MM.1S (cell line): ENCODE data around the gene RCE1.
A peak's percentile ranks its signal among the peaks of the same experiment; 100 is the strongest.

Experiments used
- DNase-seq: peaks from one replicate; pipeline ENCODE4 v3.0.0-alpha.2; 2015
- H2AFZ ChIP-seq: fragments of 300-600 bp; sonication (generic); 2 replicates; pipeline ENCODE4 v1.6.0; 2016; ENCODE audit warnings: antibody characterized with exemption, low read length
- H3F3A ChIP-seq: fragments of 300-600 bp; sonication (generic); 2 replicates; pipeline ENCODE4 v1.6.1; 2016; ENCODE audit warnings: mild to moderate bottlenecking, antibody characterized with exemption, low read length, moderate library complexity, mixed read lengths; ENCODE audit not compliant: insufficient read depth
- H3K27ac ChIP-seq: fragments of 300-600 bp; sonication (generic); 2 replicates; pipeline ENCODE4 v1.5.1; 2016; ENCODE audit warnings: mild to moderate bottlenecking, low read length
- H3K27me3 ChIP-seq: fragments of 300-600 bp; sonication (generic); replicated peaks from 2 replicates; pipeline ENCODE4 v1.6.0; 2016; ENCODE audit warnings: low read length; ENCODE audit not compliant: insufficient read depth
- H3K36me3 ChIP-seq: fragments of 300-600 bp; sonication (generic); replicated peaks from 2 replicates; pipeline ENCODE4 v1.6.1; 2016; ENCODE audit warnings: mild to moderate bottlenecking, low read length, mixed read lengths; ENCODE audit not compliant: insufficient read depth
- H3K4me1 ChIP-seq: fragments of 300-600 bp; sonication (generic); 2 replicates; pipeline ENCODE4 v1.6.1; 2016; ENCODE audit warnings: low read length, mixed read lengths
- H3K4me2 ChIP-seq: fragments of 300-600 bp; sonication (generic); 2 replicates; pipeline ENCODE4 v1.6.0; 2016; ENCODE audit warnings: low read depth, low read length
- H3K4me3 ChIP-seq: fragments of 300-600 bp; sonication (generic); 2 replicates; pipeline ENCODE4 v1.5.1; 2016; ENCODE audit warnings: low read length, mixed read lengths
- H3K79me2 ChIP-seq: fragments of 300-600 bp; sonication (generic); 2 replicates; pipeline ENCODE4 v1.6.1; 2016; ENCODE audit warnings: mixed run types, low read length, mixed read lengths
- H3K9ac ChIP-seq: fragments of 300-600 bp; sonication (generic); 2 replicates; pipeline ENCODE4 v1.6.1; 2016; ENCODE audit warnings: low read length, mixed read lengths
- H3K9me2 ChIP-seq: fragments of 300-600 bp; sonication (generic); replicated peaks from 2 replicates; pipeline ENCODE4 v1.6.1; 2016; ENCODE audit warnings: mild to moderate bottlenecking, low read length, mixed read lengths; ENCODE audit not compliant: insufficient read depth
- H3K9me3 ChIP-seq: fragments of 300-600 bp; sonication (generic); replicated peaks from 2 replicates; pipeline ENCODE4 v1.6.1; 2016; ENCODE audit warnings: mild to moderate bottlenecking, low read length, mixed read lengths; ENCODE audit not compliant: insufficient read depth
- H4K20me1 ChIP-seq: fragments of 300-600 bp; sonication (generic); 2 replicates; pipeline ENCODE4 v1.6.1; 2016; ENCODE audit warnings: mild to moderate bottlenecking, low read length, moderate library complexity, mixed read lengths; ENCODE audit not compliant: insufficient read depth
- CTCF ChIP-seq: fragments of 300-600 bp; sonication (generic); IDR thresholded peaks from 2 replicates; pipeline ENCODE4 v1.5.1; 2016; ENCODE audit warnings: antibody characterized with exemption, low read length, mixed read lengths
- EZH2 ChIP-seq: fragments of 300-600 bp; sonication (generic); optimal IDR thresholded peaks from 2 replicates; pipeline ENCODE3; 2017; ENCODE audit warnings: low read depth, mild to moderate bottlenecking, antibody characterized with exemption, low read length, mixed read lengths
- EZH2phosphoT487 ChIP-seq: fragments of 300-600 bp; sonication (generic); IDR thresholded peaks from 2 replicates; pipeline ENCODE4 v1.6.1; 2018; ENCODE audit warnings: antibody characterized with exemption, low read length

RCE1 gene

GRCh38 chr11:66869567-66869870 lies 26.3 kb downstream of the RCE1 start:
- peaks cover 20% of the 10 kb centered on the region; the same call in 1 of the 2 replicates for H3K4me1 ChIP-seq
- H3K9ac ChIP-seq = peak overlapping the region; percentile 58; the same call in 1 of the 2 replicates
- no peak for DNase-seq
- no peaks in the 10 kb centered on the region for H3K9me2 ChIP-seq
- H3K27me3 ChIP-seq = peaks cover 4% of the 10 kb centered on the region; the same call in 1 of the 2 replicates
- no peaks in the 10 kb centered on the region for H3K79me2 ChIP-seq
- H4K20me1 ChIP-seq = no peaks in the 10 kb centered on the region
- peak overlapping the region; percentile 80 for H3K4me2 ChIP-seq
- no peak for TF ChIP-seq CTCF
- H2AFZ ChIP-seq = peak overlapping the region; percentile 28
- 0 out of 2 replicates have a peak, but pooled peaks cover 3% of the 10 kb centered on the region for H3F3A ChIP-seq
- H3K4me3 ChIP-seq = peak overlapping the region; percentile 42
- no peaks in the 10 kb centered on the region for H3K36me3 ChIP-seq
- H3K9me3 ChIP-seq = no peaks in the 10 kb centered on the region
- H3K27ac ChIP-seq = peak overlapping the region; percentile 41; the same call in 1 of the 2 replicates

- Histone ChIP-seq H3K27ac (no peak overlapping the region), H3K79me2 (no peaks in the 10 kb centered on the region), H3F3A (no peaks in the 10 kb centered on the region), H3K9ac (no peak overlapping the region), H3K9me2 (no peaks in the 10 kb centered on the region), H3K36me3 (no peaks in the 10 kb centered on the region), H3K4me1 (peaks cover 15% of the 10 kb centered on the region; the same call in 1 of the 2 replicates), H3K4me3 (no peak overlapping the region), H2AFZ (no peak overlapping the region; the same call in 1 of the 2 replicates), H4K20me1 (no peaks in the 10 kb centered on the region), H3K9me3 (no peaks in the 10 kb centered on the region), H3K4me2 (no peak overlapping the region), H3K27me3 (peaks cover 10% of the 10 kb centered on the region)
- TF ChIP-seq EZH2 = no peak
- TF ChIP-seq EZH2phosphoT487 = no peak
- TF ChIP-seq CTCF = no peak
- DNase-seq = no peak
Observed at GRCh38 chr11:66870131-66870530, 26.9 kb downstream of the RCE1 start.

GRCh38 chr11:66870616-66871520 lies 27.6 kb downstream of the RCE1 start:
- H3K79me2 ChIP-seq = no peaks in the 10 kb centered on the region
- no peaks in the 10 kb centered on the region for H4K20me1 ChIP-seq
- H3K4me1 ChIP-seq = peaks cover 13% of the 10 kb centered on the region; the same call in 1 of the 2 replicates
- no peaks in the 10 kb centered on the region for H3K9me3 ChIP-seq
- TF ChIP-seq EZH2 = no peak
- TF ChIP-seq EZH2phosphoT487 = no peak
- no peak for TF ChIP-seq CTCF
- H3K9ac ChIP-seq = no peak overlapping the region
- no peak overlapping the region for H2AFZ ChIP-seq
- peaks cover 18% of the 10 kb centered on the region for H3K27me3 ChIP-seq
- H3K36me3 ChIP-seq = no peaks in the 10 kb centered on the region
- DNase-seq = no peak
- no peaks in the 10 kb centered on the region for H3K9me2 ChIP-seq
- no peaks in the 10 kb centered on the region for H3F3A ChIP-seq
- H3K27ac ChIP-seq = no peak overlapping the region
- no peak overlapping the region for H3K4me2 ChIP-seq
- no peak overlapping the region for H3K4me3 ChIP-seq
